GM19324 (cell line): ENCODE measurements around the gene CNBP.

Experiments
- ATAC-seq: cut with Tn5 transposase; IDR thresholded peaks from one replicate; pipeline ENCODE4 v1.9.1; 2021; ENCODE audit warnings: mild to moderate bottlenecking, moderate library complexity; ENCODE audit not compliant: unreplicated experiment, low FRiP score

CNBP gene

DNA sequence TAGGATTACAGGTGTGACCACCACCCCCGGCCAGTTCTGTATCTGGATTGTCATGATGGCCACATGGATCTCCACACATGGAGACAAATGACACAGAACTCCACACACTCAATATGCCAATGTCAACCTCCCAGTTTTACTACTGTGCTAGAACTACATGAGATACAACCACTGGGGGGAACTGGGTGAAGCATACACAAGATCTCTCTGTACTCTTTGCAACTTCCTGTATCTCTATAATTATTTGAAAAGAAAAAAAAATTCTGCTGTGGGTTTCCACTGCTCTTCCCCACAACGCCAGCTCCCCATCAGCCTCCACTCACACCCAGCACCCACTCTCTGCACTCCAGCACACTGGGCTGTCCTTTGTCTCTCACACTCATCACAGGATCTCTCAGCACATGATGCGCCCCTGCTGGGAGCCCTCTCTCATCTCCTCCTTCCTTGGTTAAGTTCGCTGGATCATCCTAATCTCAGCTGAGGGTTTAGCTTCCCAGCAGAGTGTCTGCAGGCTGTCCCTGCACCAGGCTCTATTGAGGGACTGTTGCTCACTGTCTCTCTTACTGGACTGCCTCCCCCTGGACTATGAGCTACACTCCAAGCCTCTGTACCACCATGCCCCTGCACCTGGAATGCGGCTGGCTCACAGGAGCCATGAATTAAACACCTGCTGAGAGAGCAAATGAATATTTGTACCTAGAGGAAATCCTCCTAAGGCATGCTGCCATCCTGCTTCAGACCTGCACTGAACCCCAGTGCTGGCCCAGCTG, 51.4 kb downstream of the CNBP start:
- no peak for ATAC-seq

- no peak for ATAC-seq
These were observed 52.1 kb downstream of the CNBP start for GRCh38 chr3:129131465-129132088.

DNA sequence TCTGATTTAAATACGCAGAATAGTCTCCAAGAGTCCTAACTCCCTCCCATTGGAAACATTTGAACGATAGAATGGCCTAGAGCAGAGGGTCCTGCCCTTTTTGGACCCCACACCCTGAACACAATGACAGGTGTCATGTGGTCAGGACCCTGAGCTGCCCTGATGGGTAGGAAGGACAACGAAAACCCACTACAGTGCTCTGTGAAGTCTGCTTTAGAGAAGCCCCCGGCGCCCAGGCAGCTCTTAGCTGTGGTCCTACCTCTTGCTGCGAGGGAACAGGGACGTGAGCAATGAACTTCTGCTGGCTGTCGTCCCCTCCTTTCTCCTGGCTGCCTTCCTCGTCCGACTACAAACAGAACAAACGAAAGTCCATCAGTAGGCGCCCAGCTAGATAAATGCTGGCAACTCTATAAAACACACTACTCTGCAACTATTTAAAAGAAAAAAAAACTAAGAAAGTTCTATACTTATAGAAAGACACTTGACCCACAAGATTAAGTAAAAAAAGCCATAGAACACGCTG, 53.3 kb downstream of the CNBP start:
- no peak for ATAC-seq

- no peak for ATAC-seq
These were observed 55.1 kb downstream of the CNBP start for GRCh38 chr3:129128357-129129155.

GRCh38 chr3:129126726-129127280, 56.9 kb downstream of the CNBP start:
- ATAC-seq, result no peak

DNA sequence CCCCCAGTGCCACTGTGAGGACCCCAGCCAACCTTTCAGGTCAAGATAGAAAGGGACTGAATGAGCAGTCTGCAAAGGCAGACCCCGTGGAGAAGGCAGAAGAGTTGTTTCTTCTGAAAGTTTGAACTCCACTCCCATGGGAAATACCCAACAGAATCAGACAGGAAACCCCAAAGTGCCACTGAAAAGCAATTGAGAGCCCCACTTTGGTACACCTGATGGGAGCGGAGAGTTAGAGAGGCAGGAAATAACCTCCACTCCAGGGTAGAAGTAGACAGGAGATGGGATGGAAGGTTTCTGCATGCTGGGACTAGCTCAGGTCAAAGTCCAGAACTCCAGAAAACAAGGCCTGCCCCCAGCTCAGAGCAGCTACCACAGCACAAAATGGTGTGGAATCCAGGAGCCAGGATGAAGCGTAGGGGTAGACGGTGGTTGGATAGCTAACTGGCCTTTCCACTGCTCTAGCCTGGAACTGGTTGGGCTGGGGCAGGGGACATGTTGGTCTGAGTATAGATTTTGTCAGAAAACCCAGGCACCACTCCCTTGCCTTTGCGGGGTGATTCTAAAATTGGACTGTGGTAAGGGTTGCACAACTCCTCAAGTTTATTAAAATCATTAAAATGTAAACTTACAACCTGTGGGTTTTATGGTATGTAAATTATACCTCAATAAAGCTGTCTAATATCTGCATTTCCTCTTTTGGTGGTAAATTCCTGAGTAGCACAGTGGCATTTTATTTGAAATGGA, 60.2 kb downstream of the CNBP start:
- ATAC-seq, result no peak

DNA sequence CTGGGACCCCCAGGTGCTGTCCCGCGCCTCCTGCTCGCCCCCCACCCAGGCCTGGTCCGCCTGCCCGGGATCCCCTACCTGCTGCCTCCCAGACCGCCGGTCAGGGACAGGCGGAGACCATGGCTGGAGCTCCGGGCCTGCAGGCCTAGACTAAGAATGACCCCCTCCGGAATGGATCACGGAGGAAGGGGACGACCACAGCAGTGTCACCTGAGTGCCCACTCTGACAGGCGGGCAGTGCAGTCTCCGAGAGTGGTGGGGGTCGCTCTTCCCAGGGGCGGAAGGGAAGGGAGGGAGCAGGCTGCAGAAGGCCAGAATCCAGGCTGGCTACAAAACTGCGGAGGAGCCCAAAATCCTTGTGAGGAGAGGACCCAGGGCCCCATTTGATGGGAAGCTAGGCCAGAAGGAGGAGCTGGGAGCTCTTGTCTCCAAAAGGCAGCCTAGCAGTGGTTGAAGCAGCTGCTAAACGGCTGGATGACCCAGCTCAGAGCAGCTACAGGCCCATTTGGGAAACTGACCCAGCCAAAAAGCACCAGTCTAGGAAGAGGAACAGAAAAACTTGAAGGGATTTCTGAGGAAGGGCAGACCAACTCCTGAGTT, 61.2 kb downstream of the CNBP start:
- ATAC-seq, result no peak

GRCh38 chr3:129121792-129122411, 61.8 kb downstream of the CNBP start, which contains the start of gene RAB43:
Gene RAB43 (minus strand): TSS chr3:129121804. CDS start chr3:129121489, 315 bp downstream.
- peak; percentile 49 for ATAC-seq

- peak; percentile 53 for ATAC-seq
These were observed 62.5 kb downstream of the CNBP start for GRCh38 chr3:129121016-129121791.

DNA sequence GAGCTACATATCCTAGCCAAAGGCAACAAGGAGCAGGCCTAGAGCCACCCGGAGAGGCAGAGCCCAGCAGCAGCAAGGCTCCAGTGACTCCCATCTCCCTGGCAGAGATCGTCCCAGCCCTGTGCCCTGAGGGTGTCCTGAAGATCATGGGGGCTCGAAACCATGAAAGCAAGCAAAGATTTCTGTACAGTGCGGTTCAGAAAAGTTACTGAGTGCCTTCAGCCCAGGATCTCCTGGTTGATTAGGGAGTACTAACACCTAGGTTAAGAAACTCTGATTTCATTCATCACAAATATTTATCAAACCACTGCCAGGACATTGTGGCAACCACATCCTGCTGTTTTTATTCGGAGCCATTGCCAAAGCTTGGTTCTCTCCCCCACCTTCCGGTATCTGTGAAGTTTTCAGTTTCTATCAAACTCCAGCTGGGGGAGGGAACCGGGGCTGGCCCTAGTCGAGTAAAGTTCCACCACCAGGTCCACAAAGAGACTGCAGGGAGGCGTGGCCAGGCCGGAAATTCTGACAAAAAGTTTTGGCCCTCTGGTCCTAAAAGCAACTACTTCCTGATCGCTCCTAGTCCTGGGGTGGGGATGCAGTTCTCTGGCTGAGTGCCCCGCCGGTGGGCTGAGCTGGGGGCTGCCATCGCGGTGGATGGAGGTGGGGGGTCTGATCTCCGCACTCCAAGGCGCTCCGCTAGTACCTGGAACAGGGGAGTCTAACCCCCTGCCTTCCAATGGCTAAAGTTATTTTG, 63.3 kb downstream of the CNBP start:
- ATAC-seq, result peak; percentile 54

DNA sequence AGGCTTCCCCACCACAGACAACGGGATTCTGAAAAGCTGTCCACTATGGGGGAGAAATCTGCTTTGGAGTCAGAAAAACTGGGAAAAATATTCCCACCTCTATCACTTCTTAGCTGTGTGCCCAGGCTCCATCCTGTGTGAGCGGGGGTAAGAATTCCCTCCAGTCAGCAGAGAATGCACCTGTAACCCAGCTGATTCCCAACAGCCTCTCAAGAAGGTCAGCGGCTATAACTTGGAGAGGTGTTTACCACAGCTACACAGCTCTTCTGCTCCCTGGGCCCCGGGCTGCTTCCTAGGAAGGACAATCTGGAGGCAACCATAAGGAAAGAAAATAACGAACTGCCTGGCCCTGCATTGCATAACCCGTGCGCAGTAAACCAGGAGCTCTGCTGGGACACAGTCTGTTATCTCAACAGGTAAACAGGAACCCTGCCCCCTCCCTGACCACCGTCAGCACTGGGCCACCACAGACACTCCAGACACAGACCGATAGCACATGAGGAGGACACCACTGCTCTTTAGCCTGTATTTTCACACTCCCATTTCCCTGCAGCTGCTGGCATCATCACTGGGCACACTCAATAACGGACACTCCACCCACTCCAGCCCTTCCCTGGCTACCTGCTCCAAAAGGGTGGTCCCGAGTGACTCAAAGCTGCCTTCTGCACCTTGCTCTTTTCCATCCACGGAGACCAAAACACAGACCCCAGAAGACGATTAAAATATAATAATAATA, 64.2 kb downstream of the CNBP start:
- ATAC-seq, result no peak

GRCh38 chr3:129118745-129119144, 65.0 kb downstream of the CNBP start:
- ATAC-seq, result no peak
